DMS53 treated with DMSO at 0.1 percent for 48 hours (cell line): ENCODE measurements around the gene VCAM1.
A peak's percentile ranks its signal among the peaks of the same experiment; 100 is the strongest.
"Not testable (repeated sequence)": the region's sequence is repeated elsewhere in the genome, so short reads cannot be mapped to it uniquely, and the experiment has no call there.

Experiments used
- DNase-seq: peaks from one replicate; lab custom pipeline; 2025; ENCODE audit not compliant: unreplicated experiment; lab: John Stamatoyannopoulos, UW

Gene VCAM1

GRCh38 chr1:100775483-100775882 lies 55.9 kb downstream of the VCAM1 start:
- DNase-seq: peak; percentile 13

GRCh38 chr1:100778748-100779147 lies 59.2 kb downstream of the VCAM1 start:
- no peak for DNase-seq

DNA sequence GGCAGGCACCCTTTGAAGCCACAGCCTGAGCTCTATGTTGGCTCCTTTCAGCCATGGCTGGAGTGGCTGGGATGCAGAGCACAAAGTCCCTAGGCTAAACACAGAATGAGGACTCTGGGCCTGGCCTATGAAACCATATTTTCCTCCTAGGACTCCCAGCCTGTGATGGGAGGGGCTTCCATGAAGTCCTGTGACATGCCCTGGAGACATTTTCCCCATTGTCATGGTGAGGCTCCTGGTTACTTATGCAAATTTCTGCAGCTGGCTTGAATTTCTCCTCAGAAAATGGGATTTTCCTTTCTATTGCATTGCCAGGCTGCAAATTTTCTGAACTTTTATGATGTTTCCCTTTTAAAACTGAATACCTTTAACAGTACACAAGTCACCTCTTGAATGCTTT lies 61.3 kb downstream of the VCAM1 start:
- DNase-seq: no peak

GRCh38 chr1:100781728-100782127 lies 62.2 kb downstream of the VCAM1 start:
- DNase-seq: not testable (repeated sequence)

- DNase-seq: no peak
These were observed 63.0 kb downstream of the VCAM1 start for GRCh38 chr1:100782473-100783039.

GRCh38 chr1:100785470-100786052 lies 66.0 kb downstream of the VCAM1 start:
- no peak for DNase-seq

DNA sequence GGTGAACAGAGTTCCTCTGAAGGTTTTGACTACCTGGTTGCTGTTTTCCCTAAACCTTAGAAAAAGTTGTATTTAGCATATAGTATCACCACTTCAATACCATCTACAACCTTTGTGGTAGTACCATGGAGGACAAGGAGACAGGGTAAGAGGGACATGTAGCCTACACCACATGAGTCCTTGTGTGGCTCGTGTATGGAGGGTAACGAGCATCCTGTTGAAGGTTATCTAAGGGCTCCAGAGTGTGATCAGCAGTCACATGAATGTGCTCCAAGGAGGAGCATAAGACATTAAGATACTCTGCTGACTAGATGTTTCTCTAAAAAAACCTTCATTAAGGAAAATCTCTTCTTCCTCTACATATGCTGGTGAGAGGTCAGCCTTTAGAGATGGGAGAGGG lies 67.3 kb downstream of the VCAM1 start:
- no peak for DNase-seq
